ENCODE data around the gene ARHGAP40. TPM values are rescaled to one million over a fixed set of nuclear protein-coding genes. Genes with fewer than 3 reads are reported as not detected.

The ARHGAP40 gene
- total and polyA plus RNA-seq, 2 of the 4 experiments (the other 2 are of a cell fraction): not detected

GRCh38 chr20:38573413-38573812, 28.2 kb upstream of the ARHGAP40 start:
- Histone ChIP-seq H3K14ac (replicated peaks; ENCODE audit: low read depth, low read length) (no peak overlapping the region), H3K27me3 (ENCODE audit: control insufficient read depth, insufficient read depth, low read length) (no peaks in the 10 kb centered on the region), H3K79me1 (ENCODE audit: low read depth in 1 of 2, low read length in 2 of 2) (no peaks in the 10 kb centered on the region), H3K56ac (ENCODE audit: extremely low read depth, insufficient read depth, low read length) (no peak overlapping the region), H2BK15ac (ENCODE audit: low read depth, low read length) (no peak overlapping the region), H3K4me3 (ENCODE audit: insufficient read depth, low read depth, low read length) (no peak overlapping the region), H3K36me3 (ENCODE audit: control insufficient read depth, insufficient read depth, low read length) (peaks cover 23% of the 10 kb centered on the region), H2AFZ (replicated peaks; ENCODE audit: low read length, poor library complexity) (no peak overlapping the region), H4K5ac (ENCODE audit: low read depth, low read length) (no peak overlapping the region), H3K9ac (ENCODE audit: low read depth, low read length) (no peak overlapping the region), H4K8ac (ENCODE audit: low read depth in 2 of 2, low read length in 2 of 2) (no peak overlapping the region), H3K18ac (ENCODE audit: low read depth, low read length) (no peak overlapping the region), H3K9me1 (ENCODE audit: insufficient read depth, low read length) (0 out of 2 replicates have a peak, but pooled peaks cover 2% of the 10 kb centered on the region), H3K23ac (ENCODE audit: low read depth, low read length) (no peak overlapping the region), H4K91ac (ENCODE audit: insufficient read depth, low read depth, low read length) (no peak overlapping the region), H2AK9ac (replicated peaks; ENCODE audit: low read depth, low read length, poor library complexity) (no peak overlapping the region), H3K9me3 (ENCODE audit: control insufficient read depth, insufficient read depth, low read length) (no peaks in the 10 kb centered on the region), H2BK120ac (ENCODE audit: low read depth, low read length) (no peak overlapping the region), H2BK5ac (ENCODE audit: low read depth, low read length, poor library complexity, severe bottlenecking) (no peak overlapping the region), H3K4me2 (ENCODE audit: low read depth, low read length) (no peak overlapping the region), H3K4ac (ENCODE audit: low read depth, low read length) (no peak overlapping the region), H4K20me1 (ENCODE audit: insufficient read depth, low read length) (no peaks in the 10 kb centered on the region), H2BK20ac (ENCODE audit: low read depth, low read length) (no peak overlapping the region), H3K4me1 (ENCODE audit: control insufficient read depth, insufficient read depth, low read length) (no peaks in the 10 kb centered on the region), H3K27ac (ENCODE audit: insufficient read depth, low read length) (no peak overlapping the region), H2AK5ac (ENCODE audit: low read depth, low read length) (no peak overlapping the region)
- dilution Hi-C loops (cut with HindIII; ENCODE audit: low sequenced_read_pairs, unreplicated experiment): no loop called here
- ChIA-PET CTCF (no interaction called here), POLR2A (ENCODE audit: unreplicated experiment) (no interaction called here)
- BruUV-seq (replicated peaks): no TSS peak
- ATAC-seq (ENCODE audit: low read depth) (no peak), DNase-seq (no peak)
- in situ Hi-C loops (cut with MboI; ENCODE audit: low sequenced_read_pairs): no loop called here
- intact Hi-C loops (cut with micrococcal nuclease): no loop called here
- TF ChIP-seq MAFK (IDR thresholded peaks at IDR 0.05; ENCODE audit: low read depth, low read length) (no peak), ELK1 (IDR thresholded peaks at IDR 0.05; ENCODE audit: borderline replicate concordance, low read depth, low read length) (no peak), CEBPB (IDR thresholded peaks at IDR 0.05; ENCODE audit: low read depth, low read length) (no peak), FOS (IDR thresholded peaks at IDR 0.05; ENCODE audit: low read depth, low read length) (no peak), MXI1 (IDR thresholded peaks at IDR 0.05; ENCODE audit: borderline replicate concordance, low read depth, low read length) (no peak), POLR2A (IDR thresholded peaks at IDR 0.05; ENCODE audit: low read depth, low read length) (no peak), RCOR1 (IDR thresholded peaks at IDR 0.05; ENCODE audit: insufficient replicate concordance, low read length) (no peak), RFX5 (IDR thresholded peaks at IDR 0.05; ENCODE audit: low read depth, low read length) (no peak), BHLHE40 (IDR thresholded peaks at IDR 0.05; ENCODE audit: low read depth, low read length) (no peak), SMC3 (IDR thresholded peaks at IDR 0.05; ENCODE audit: low read depth, low read length) (no peak), CHD1 (IDR thresholded peaks at IDR 0.05; ENCODE audit: low read depth, low read length) (no peak), NFE2L2 (IDR thresholded peaks at IDR 0.05; ENCODE audit: low read depth, low read length) (no peak), MAZ (IDR thresholded peaks at IDR 0.05; ENCODE audit: borderline replicate concordance, low read depth, low read length) (no peak), CTCF (conservative IDR thresholded peaks at IDR 0.05; ENCODE audit: low read depth, low read length) (no peak), RAD21 (IDR thresholded peaks at IDR 0.05; ENCODE audit: low read length) (no peak), USF2 (IDR thresholded peaks at IDR 0.05; ENCODE audit: low read depth, low read length) (no peak)
- WGBS, 2 experiments (ENCODE audit: extremely low coverage in 2 of 2, insufficient read length in 1 of 2): 56% methylated on average over 3 of the region's 7 CpGs; no CpG with 5 or more reads in 1 of the 2 experiments

All from IMR-90 (cell line).